ENCODE results near the gene SERPINB7.

GRCh38 chr18:63850020-63850419 is 74.8 kb downstream of the SERPINB7 start:
- TF ChIP-seq FOXM1 (IDR thresholded peaks at IDR 0.05; ENCODE audit: borderline replicate concordance) (no peak), TARDBP (IDR thresholded peaks at IDR 0.05) (no peak), BHLHE40 (IDR thresholded peaks at IDR 0.05; ENCODE audit: borderline replicate concordance) (no peak), PKNOX1 (IDR thresholded peaks at IDR 0.05) (no peak), ARNT (IDR thresholded peaks at IDR 0.05) (no peak), FOXK2 (IDR thresholded peaks at IDR 0.05) (no peak), SP1 (IDR thresholded peaks at IDR 0.05) (no peak), L3MBTL2 (conservative IDR thresholded peaks at IDR 0.05) (no peak), ZNF384 (IDR thresholded peaks at IDR 0.05) (no peak), FOXA1 (IDR thresholded peaks at IDR 0.05) (no peak), CTBP1 (IDR thresholded peaks at IDR 0.05; ENCODE audit: borderline replicate concordance) (no peak), ELF4 (IDR thresholded peaks at IDR 0.05) (no peak), SUZ12 (IDR thresholded peaks at IDR 0.05) (no peak)

All from HEK293T (cell line).